Stomach (tissue), 9 donors: Measurements from ENCODE around the gene CAPN5. TPM values are rescaled to one million over a fixed set of nuclear protein-coding genes. Genes with fewer than 3 reads are reported as not detected.

Experiments
- DNase-seq, 2 donors: peaks; one replicate each; pipeline versions ENCODE4 v3.0.0 to v3.0.0-alpha.2; 2013 to 2019
- H3K27ac ChIP-seq, 5 donors: fragments of 200-600 bp in 4 of 5; sonication (generic) in 4 of 5; one replicate each; pipeline ENCODE4 v1.5.1; 2013 to 2019; ENCODE audit warnings: mild to moderate bottlenecking in 1 of 5, moderate library complexity in 1 of 5
- H3K27me3 ChIP-seq, 3 donors: fragments of 200-600 bp; sonication (generic); one replicate each; pipeline ENCODE4 v1.5.1; 2017 to 2019; ENCODE audit warnings: mixed run types in 1 of 3
- H3K36me3 ChIP-seq, 4 donors: fragments of 200-600 bp; sonication (generic); 1 replicate in 3 of 4; 2 replicates in 1 of 4; pipeline ENCODE4 v1.5.1; 2016 to 2019
- H3K4me1 ChIP-seq, 4 donors: fragments of 200-600 bp; sonication (generic); one replicate each; pipeline ENCODE4 v1.5.1; 2016 to 2019
- H3K4me3 ChIP-seq, 4 donors: fragments of 200-600 bp; sonication (generic) in 3 of 4; one replicate each; pipeline ENCODE4 v1.5.1; 2016 to 2019; ENCODE audit warnings: mild to moderate bottlenecking in 1 of 4
- H3K9me3 ChIP-seq, 4 donors: fragments of 200-600 bp; sonication (generic); one replicate each; pipeline ENCODE4 v1.5.1; 2016 to 2019
- EP300 ChIP-seq: sonication (generic); formaldehyde crosslinking; IDR thresholded peaks from one replicate; pipeline ENCODE4 v1.6.1; 2017; ENCODE audit warnings: antibody characterized with exemption
- POLR2A ChIP-seq, 4 donors: fragments of 450-650 bp; IDR thresholded peaks; one replicate each; pipeline ENCODE4 v1.6.1; 2016; ENCODE audit warnings: antibody characterized with exemption in 4 of 4, control low read depth in 2 of 4, mild to moderate bottlenecking in 1 of 4, moderate library complexity in 1 of 4
- POLR2AphosphoS5 ChIP-seq, 3 donors: sonication (generic); formaldehyde crosslinking; IDR thresholded peaks; one replicate each; pipeline ENCODE4 v1.6.1; 2016; ENCODE audit warnings: antibody characterized with exemption in 3 of 3
- WGBS, 5 donors: extraction: QIAGEN DNeasy Blood & Tissue Kit in 3 of 5; methylation state at CpG; one replicate each; pipeline versions ENCODE4 v1.1.5 to v1.1.7; 2013 to 2018; 5-methylcytosine and 5-hydroxymethylcytosine counted together
- intact Hi-C: fragments of 100-400 bp; cut with DNase I; formaldehyde crosslinking; loops from one replicate; pipeline ENCODE4 v1.15.1; 2023; ENCODE audit warnings: low total_unique reads
- polyA plus RNA-seq, 3 donors: library from polyadenylated mRNA; stranded (reverse); fragments of 200-250 nt; gene quantifications; one replicate each; pipeline ENCODE4 v1.2.3, GENCODE V29; 2013
- total RNA-seq, 5 donors: library from RNA; depleted of rRNA; stranded (reverse); fragments of >200 nt; gene quantifications; one replicate each; pipeline versions ENCODE4 v1.1.0 to v1.2.3, GENCODE V29; 2014 to 2016
- TF ChIP-seq, protein P1 (sequence below), 7 experiments: fragments of 450-650 bp in 4 of 7; fragments of 200-600 bp in 3 of 7; sonication (generic) in 3 of 7; IDR thresholded peaks; one replicate each; pipeline ENCODE4 v1.5.1; 2016 to 2019; ENCODE audit warnings: antibody characterized with exemption in 7 of 7, control low read depth in 2 of 7, mild to moderate bottlenecking in 1 of 7
- donor health status: healthy with polysubstance abuse.
- donor health status: Bipolar disorder and iron deficiency.
- donor health status: healthy.

The CAPN5 gene
- total and polyA plus RNA-seq, 8 donors, result 10.0 to 110 (median 65.9) TPM

- DNase-seq, result no peak
- Histone ChIP-seq H3K4me3 (no peak overlapping the region), H3K27ac (no peak overlapping the region), H3K36me3 (peaks cover 37 to 71% (median 61%) of the 10 kb centered on the region in 4 donors), H3K27me3 (peaks cover 0 to 13% (median 0%) of the 10 kb centered on the region in 3 donors), H3K4me1 (peaks cover 19 to 23% (median 20%) of the 10 kb centered on the region in 4 donors), H3K9me3 (no peaks in the 10 kb centered on the region)
- TF ChIP-seq POLR2AphosphoS5 (IDR thresholded peaks at IDR 0.05) (no peak), POLR2A (IDR thresholded peaks at IDR 0.05) (no peak), EP300 (no peak)
- TF ChIP-seq, protein P1, sequence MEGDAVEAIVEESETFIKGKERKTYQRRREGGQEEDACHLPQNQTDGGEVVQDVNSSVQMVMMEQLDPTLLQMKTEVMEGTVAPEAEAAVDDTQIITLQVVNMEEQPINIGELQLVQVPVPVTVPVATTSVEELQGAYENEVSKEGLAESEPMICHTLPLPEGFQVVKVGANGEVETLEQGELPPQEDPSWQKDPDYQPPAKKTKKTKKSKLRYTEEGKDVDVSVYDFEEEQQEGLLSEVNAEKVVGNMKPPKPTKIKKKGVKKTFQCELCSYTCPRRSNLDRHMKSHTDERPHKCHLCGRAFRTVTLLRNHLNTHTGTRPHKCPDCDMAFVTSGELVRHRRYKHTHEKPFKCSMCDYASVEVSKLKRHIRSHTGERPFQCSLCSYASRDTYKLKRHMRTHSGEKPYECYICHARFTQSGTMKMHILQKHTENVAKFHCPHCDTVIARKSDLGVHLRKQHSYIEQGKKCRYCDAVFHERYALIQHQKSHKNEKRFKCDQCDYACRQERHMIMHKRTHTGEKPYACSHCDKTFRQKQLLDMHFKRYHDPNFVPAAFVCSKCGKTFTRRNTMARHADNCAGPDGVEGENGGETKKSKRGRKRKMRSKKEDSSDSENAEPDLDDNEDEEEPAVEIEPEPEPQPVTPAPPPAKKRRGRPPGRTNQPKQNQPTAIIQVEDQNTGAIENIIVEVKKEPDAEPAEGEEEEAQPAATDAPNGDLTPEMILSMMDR (IDR thresholded peaks at IDR 0.05), result no peak
- intact Hi-C loops, result loop anchor here (10.0 kb wide), 1 partner anchor 431 kb away; no protein-coding TSS in a partner anchor
- 87 to 91% (median 90%) methylated on average over 8 of the region's 8 CpGs for WGBS, 5 donors
Measured at GRCh38 chr11:77123591-77123990, 56.8 kb downstream of the CAPN5 start.

- no peaks in the 10 kb centered on the region for H3K9me3 ChIP-seq
- WGBS, 5 donors, result 82 to 86% (median 84%) methylated on average over 8 of the region's 8 CpGs
- peaks cover 0 to 13% (median 0%) of the 10 kb centered on the region in 3 donors for H3K27me3 ChIP-seq
- no peak overlapping the region for H3K27ac ChIP-seq
- peaks cover 37 to 67% (median 56%) of the 10 kb centered on the region in 4 donors for H3K36me3 ChIP-seq
- peaks cover 19 to 24% (median 20%) of the 10 kb centered on the region in 4 donors for H3K4me1 ChIP-seq
- intact Hi-C loops, result loop anchor here (10.0 kb wide), 1 partner anchor 431 kb away; no protein-coding TSS in a partner anchor
- TF ChIP-seq, protein P1 (IDR thresholded peaks at IDR 0.05), result no peak
- TF ChIP-seq POLR2AphosphoS5 (IDR thresholded peaks at IDR 0.05), result no peak
- no peak overlapping the region for H3K4me3 ChIP-seq
- DNase-seq, result no peak
Measured at GRCh38 chr11:77124041-77124440, 57.3 kb downstream of the CAPN5 start.

- H3K36me3 ChIP-seq, result peaks cover 34 to 62% (median 52%) of the 10 kb centered on the region in 4 donors
- no peak for DNase-seq
- no peak overlapping the region for H3K27ac ChIP-seq
- H3K4me3 ChIP-seq, result no peak overlapping the region
- 91 to 98% (median 92%) methylated on average over 6 of the region's 6 CpGs for WGBS, 5 donors
- TF ChIP-seq POLR2AphosphoS5 (IDR thresholded peaks at IDR 0.05), result no peak
- TF ChIP-seq POLR2A (IDR thresholded peaks at IDR 0.05), result no peak
- no peak for TF ChIP-seq EP300
- TF ChIP-seq, protein P1 (IDR thresholded peaks at IDR 0.05), result no peak
- no peaks in the 10 kb centered on the region for H3K9me3 ChIP-seq
- peaks cover 0 to 13% (median 0%) of the 10 kb centered on the region in 3 donors for H3K27me3 ChIP-seq
- intact Hi-C loops, result loop anchor here (10.0 kb wide), 1 partner anchor 430 kb away; no protein-coding TSS in a partner anchor
- H3K4me1 ChIP-seq, result peaks cover 19 to 24% (median 20%) of the 10 kb centered on the region in 4 donors
Measured at GRCh38 chr11:77124488-77124887, 57.7 kb downstream of the CAPN5 start.

- intact Hi-C loops, result loop anchor here (5.0 to 10.0 kb wide), 2 partner anchors 62 to 430 kb away; no protein-coding TSS in a partner anchor
- 54 to 74% (median 63%) methylated on average over 6 of the region's 6 CpGs for WGBS, 5 donors
- Histone ChIP-seq H3K4me3 (no peak overlapping the region), H3K9me3 (no peaks in the 10 kb centered on the region), H3K4me1 (peaks cover 19 to 28% (median 20%) of the 10 kb centered on the region in 4 donors), H3K27me3 (peaks cover 0 to 13% (median 0%) of the 10 kb centered on the region in 3 donors), H3K36me3 (peaks cover 34 to 55% (median 45%) of the 10 kb centered on the region in 4 donors), H3K27ac (no peak overlapping the region)
- TF ChIP-seq, protein P1 (IDR thresholded peaks at IDR 0.05), result no peak
- TF ChIP-seq POLR2AphosphoS5 (IDR thresholded peaks at IDR 0.05) (no peak), EP300 (no peak), POLR2A (IDR thresholded peaks at IDR 0.05) (no peak)
- no peak for DNase-seq
Measured at GRCh38 chr11:77125191-77125590, 58.4 kb downstream of the CAPN5 start.
